Adrenal gland (tissue), 5 donors: ENCODE results near the gene PTX4.

ENCODE experiments used
- CTCF ChIP-seq, 6 experiments: fragments of 450-650 bp in 4 of 6; fragments of 200-600 bp in 2 of 6; sonication (generic) in 1 of 6; IDR thresholded peaks; 1 replicate in 5 of 6; 2 replicates in 1 of 6; pipeline versions ENCODE4 v1.5.1 to v1.8.0; 2016 to 2021; ENCODE audit warnings: antibody characterized with exemption in 6 of 6, mild to moderate bottlenecking in 2 of 6, moderate library complexity in 1 of 6
- POLR2A ChIP-seq, 2 donors: fragments of 450-650 bp; IDR thresholded peaks; one replicate each; pipeline ENCODE4 v1.6.1; 2017; ENCODE audit warnings: antibody characterized with exemption in 2 of 2, mild to moderate bottlenecking in 2 of 2, moderate library complexity in 1 of 2
- donor health status: DM: no; HTN: no; CAD: no.

- TF ChIP-seq CTCF (IDR thresholded peaks at IDR 0.05) (no peak), POLR2A (IDR thresholded peaks at IDR 0.05) (no peak)
Measured at GRCh38 chr16:1505912-1506311, 17.2 kb upstream of the PTX4 start.
